Lung (tissue), 12 donors: ENCODE results near the gene CEP350. TPM values are rescaled to one million over a fixed set of nuclear protein-coding genes. Genes with fewer than 3 reads are reported as not detected.

Experiments
- ATAC-seq: fragments of 200-7000 bp; cut with Tn5 transposase; one replicate; pipeline ENCODE4 v1.9.1; 2020; ENCODE audit warnings: moderate number of reproducible peaks; ENCODE audit not compliant: insufficient read depth, low FRiP score
- DNase-seq, 3 donors: peaks; one replicate each; pipeline ENCODE4 v3.0.0-alpha.2; 2013 to 2017
- H3K27ac ChIP-seq, 2 donors: one replicate each; pipeline ENCODE4 v1.5.1; 2013; ENCODE audit warnings: mild to moderate bottlenecking in 2 of 2, moderate library complexity in 2 of 2, control low read depth in 1 of 2, inconsistent platforms in 1 of 2, low read depth in 1 of 2, low read length in 1 of 2
- H3K27me3 ChIP-seq, 3 donors: one replicate each; pipeline ENCODE4 v1.5.1; 2013; ENCODE audit warnings: low read length in 2 of 3; ENCODE audit not compliant: control insufficient read depth in 3 of 3, insufficient read depth in 3 of 3
- H3K36me3 ChIP-seq, 4 donors: one replicate each; pipeline ENCODE4 v1.5.1; 2013; ENCODE audit warnings: low read length in 4 of 4, mild to moderate bottlenecking in 1 of 4, moderate library complexity in 1 of 4; ENCODE audit not compliant: control insufficient read depth in 4 of 4, insufficient read depth in 4 of 4
- H3K4me1 ChIP-seq, 5 donors: one replicate each; pipeline ENCODE4 v1.5.1; 2013; ENCODE audit warnings: low read length in 5 of 5, mild to moderate bottlenecking in 2 of 5, moderate library complexity in 1 of 5; ENCODE audit not compliant: control insufficient read depth in 5 of 5, insufficient read depth in 5 of 5
- H3K4me3 ChIP-seq: one replicate; pipeline ENCODE4 v1.5.1; 2013; ENCODE audit warnings: mild to moderate bottlenecking, control low read depth, moderate library complexity
- H3K9ac ChIP-seq, 2 donors: one replicate each; pipeline ENCODE4 v1.5.1; 2013; ENCODE audit warnings: low read length in 2 of 2, control low read depth in 1 of 2; ENCODE audit not compliant: insufficient read depth in 1 of 2
- H3K9me3 ChIP-seq, 4 donors: one replicate each; pipeline ENCODE4 v1.5.1; 2013; ENCODE audit warnings: low read length in 3 of 4, mild to moderate bottlenecking in 1 of 4, moderate library complexity in 1 of 4; ENCODE audit not compliant: control insufficient read depth in 4 of 4, insufficient read depth in 3 of 4
- CTCF ChIP-seq: IDR thresholded peaks from 2 replicates; pipeline ENCODE4 v1.5.1; 2012; ENCODE audit warnings: mild to moderate bottlenecking; ENCODE audit errors: control extremely low read depth, extremely low read depth
- WGBS, 2 donors: extraction: QIAGEN DNeasy Blood & Tissue Kit; methylation state at CpG; one replicate each; pipeline ENCODE4 v1.1.7; 2013; 5-methylcytosine and 5-hydroxymethylcytosine counted together
- polyA plus RNA-seq, 2 donors: library from polyadenylated mRNA; stranded (reverse); fragments of 200-250 nt; gene quantifications; one replicate each; pipeline ENCODE4 v1.2.1, GENCODE V29; 2013
- total RNA-seq, 2 donors: library from RNA; depleted of rRNA in 1 of 2; stranded (reverse); fragments of >200 nt in 1 of 2; gene quantifications; one replicate each; pipeline ENCODE4 v1.2.1, GENCODE V29; 2014 to 2021
- donor health status: control.
- donor health status: control.
- donor health status: Bipolar disorder and iron deficiency.
- donor health status: healthy.
- donor health status: DM: yes; HTN: yes; CAD: no.

Gene CEP350
- total and polyA plus RNA-seq, 4 donors = 4.3 to 89.8 (median 23.0) TPM

GRCh38 chr1:180117764-180118116 is 163.1 kb downstream of the CEP350 start:
- H3K27ac ChIP-seq = no peak overlapping the region
- ATAC-seq = peak; percentile 43
- H3K36me3 ChIP-seq = peaks cover 0 to 2% (median 0%) of the 10 kb centered on the region in 4 donors
- no peaks in the 10 kb centered on the region for H3K9me3 ChIP-seq
- 91 to 92% methylated on average over 2 of the region's 2 CpGs for WGBS, 2 donors
- peaks cover 0 to 35% (median 7%) of the 10 kb centered on the region in 5 donors for H3K4me1 ChIP-seq
- no peak for TF ChIP-seq CTCF
- no peaks in the 10 kb centered on the region for H3K27me3 ChIP-seq
- no peak overlapping the region for H3K9ac ChIP-seq
- no peak for DNase-seq
- no peak overlapping the region for H3K4me3 ChIP-seq

GRCh38 chr1:180119837-180120236 is 165.2 kb downstream of the CEP350 start:
- H3K27ac ChIP-seq = no peak overlapping the region
- ATAC-seq (no peak), DNase-seq (no peak)
- H3K9me3 ChIP-seq = peaks cover 0 to 2% (median 0%) of the 10 kb centered on the region in 4 donors
- H3K27me3 ChIP-seq = no peaks in the 10 kb centered on the region
- WGBS, 2 donors = 76 to 91% methylated on average over 2 of the region's 2 CpGs
- no peak overlapping the region for H3K4me3 ChIP-seq
- TF ChIP-seq CTCF = no peak
- H3K9ac ChIP-seq = no peak overlapping the region
- H3K4me1 ChIP-seq = peaks cover 0 to 17% (median 7%) of the 10 kb centered on the region in 5 donors
- H3K36me3 ChIP-seq = no peaks in the 10 kb centered on the region

GRCh38 chr1:180123463-180123936 is 168.9 kb downstream of the CEP350 start:
- Histone ChIP-seq H3K36me3 (no peaks in the 10 kb centered on the region), H3K4me3 (no peak overlapping the region), H3K27me3 (no peaks in the 10 kb centered on the region), H3K4me1 (peaks cover 0 to 1% (median 0%) of the 10 kb centered on the region in 5 donors), H3K9ac (no peak overlapping the region), H3K27ac (no peak overlapping the region), H3K9me3 (peaks cover 0 to 2% (median 0%) of the 10 kb centered on the region in 4 donors)
- ATAC-seq (no peak), DNase-seq (no peak)
- 77 to 80% methylated on average over 4 of the region's 4 CpGs for WGBS, 2 donors
- TF ChIP-seq CTCF = no peak

GRCh38 chr1:180130651-180131050 is 176.0 kb downstream of the CEP350 start:
- Histone ChIP-seq H3K9me3 (no peaks in the 10 kb centered on the region), H3K27me3 (no peaks in the 10 kb centered on the region), H3K9ac (no peak overlapping the region), H3K36me3 (no peaks in the 10 kb centered on the region), H3K27ac (no peak overlapping the region), H3K4me3 (no peak overlapping the region), H3K4me1 (no peaks in the 10 kb centered on the region)
- TF ChIP-seq CTCF = no peak
- no peak for ATAC-seq
- 92 to 100% methylated on average over 2 of the region's 2 CpGs for WGBS, 2 donors
- no peak for DNase-seq
